Neural crest cell (in vitro differentiated cells): ENCODE measurements around the gene MAPK12. TPM values are rescaled to one million over a fixed set of nuclear protein-coding genes. Genes with fewer than 3 reads are reported as not detected.

Source experiments
- DNase-seq: peaks from one replicate; pipeline ENCODE4 v3.0.0; 2021; ENCODE audit warnings: low read depth, mixed read lengths, low spot score
- H3K27ac Mint-ChIP-seq: one replicate; pipeline ENCODE4 v1.8.0; 2021; ENCODE audit warnings: mild to moderate bottlenecking, mixed read lengths; ENCODE audit not compliant: unreplicated experiment
- H3K27me3 Mint-ChIP-seq: 2 replicates; pipeline ENCODE4 v1.8.0; 2021; ENCODE audit warnings: low read depth, mild to moderate bottlenecking, mixed read lengths
- H3K36me3 Mint-ChIP-seq: 2 replicates; pipeline ENCODE4 v1.8.0; 2021; ENCODE audit warnings: low read depth, mild to moderate bottlenecking, mixed read lengths
- H3K4me1 Mint-ChIP-seq: 2 replicates; pipeline ENCODE4 v1.8.0; 2021; ENCODE audit warnings: mixed read lengths
- H3K4me3 Mint-ChIP-seq: one replicate; pipeline ENCODE4 v1.8.0; 2021; ENCODE audit warnings: mild to moderate bottlenecking, mixed read lengths
- H3K9me3 Mint-ChIP-seq: 2 replicates; pipeline ENCODE4 v1.8.0; 2021; ENCODE audit warnings: mixed read lengths
- CTCF ChIP-seq: fragments of 200-600 bp; sonication (generic); conservative IDR thresholded peaks from 2 replicates; pipeline ENCODE4 v1.5.0; 2021; ENCODE audit warnings: antibody characterized with exemption, mild to moderate bottlenecking
- total RNA-seq: library from RNA; stranded (reverse); gene quantifications from 2 replicates; pipeline ENCODE4 v1.2.1, GENCODE V29; 2021

The MAPK12 gene
- total RNA-seq, 1 donor from 2014 or later: 46.5 TPM

GRCh38 chr22:50227579-50228215, 33.8 kb downstream of the MAPK12 start:
- DNase-seq: no peak
- TF ChIP-seq CTCF: no peak
- no peaks in the 10 kb centered on the region for H3K27me3 Mint-ChIP-seq
- no peak overlapping the region for H3K27ac Mint-ChIP-seq
- H3K9me3 Mint-ChIP-seq: no peaks in the 10 kb centered on the region
- H3K4me1 Mint-ChIP-seq: no peaks in the 10 kb centered on the region
- peaks cover 3% of the 10 kb centered on the region for H3K36me3 Mint-ChIP-seq
- no peak overlapping the region for H3K4me3 Mint-ChIP-seq

- no peak for DNase-seq
- no peak overlapping the region for H3K27ac Mint-ChIP-seq
- H3K4me1 Mint-ChIP-seq: no peaks in the 10 kb centered on the region
- H3K36me3 Mint-ChIP-seq: peaks cover 3% of the 10 kb centered on the region
- H3K9me3 Mint-ChIP-seq: no peaks in the 10 kb centered on the region
- TF ChIP-seq CTCF: no peak
- H3K4me3 Mint-ChIP-seq: no peak overlapping the region
- no peaks in the 10 kb centered on the region for H3K27me3 Mint-ChIP-seq
Measured at GRCh38 chr22:50226875-50227165, 34.7 kb downstream of the MAPK12 start.

- no peak for DNase-seq
- Mint-ChIP-seq H3K27me3 (no peaks in the 10 kb centered on the region), H3K9me3 (no peaks in the 10 kb centered on the region), H3K4me1 (no peaks in the 10 kb centered on the region), H3K4me3 (no peak overlapping the region), H3K36me3 (peaks cover 3% of the 10 kb centered on the region), H3K27ac (no peak overlapping the region)
- TF ChIP-seq CTCF: no peak
Measured at GRCh38 chr22:50226063-50226874, 35.2 kb downstream of the MAPK12 start.

GRCh38 chr22:50225200-50225969, 36.1 kb downstream of the MAPK12 start:
- H3K27me3 Mint-ChIP-seq: no peaks in the 10 kb centered on the region
- H3K36me3 Mint-ChIP-seq: peaks cover 7% of the 10 kb centered on the region
- H3K4me1 Mint-ChIP-seq: no peaks in the 10 kb centered on the region
- no peak for DNase-seq
- no peaks in the 10 kb centered on the region for H3K9me3 Mint-ChIP-seq
- H3K4me3 Mint-ChIP-seq: no peak overlapping the region
- H3K27ac Mint-ChIP-seq: no peak overlapping the region
- no peak for TF ChIP-seq CTCF

- Mint-ChIP-seq H3K4me1 (no peaks in the 10 kb centered on the region), H3K9me3 (no peaks in the 10 kb centered on the region), H3K27ac (no peak overlapping the region), H3K27me3 (no peaks in the 10 kb centered on the region), H3K4me3 (peak overlapping the region; percentile 23), H3K36me3 (peaks cover 7% of the 10 kb centered on the region)
- no peak for TF ChIP-seq CTCF
- no peak for DNase-seq
Measured at GRCh38 chr22:50224071-50224470, 37.4 kb downstream of the MAPK12 start.
